A549 (cell line): Measurements from ENCODE around the gene MYBPHL. TPM values are rescaled to one million over a fixed set of nuclear protein-coding genes. Genes with fewer than 3 reads are reported as not detected.

Experiments
- ATAC-seq, 2 experiments: fragments of 200-7000 bp in 1 of 2; fragments of >200 bp in 1 of 2; cut with Nextera tagmentation in 1 of 2; cut with Tn5 transposase in 1 of 2; 3 replicates each; pipeline versions ENCODE4 v1.8.0 to v1.9.1; 2018 to 2020; ENCODE audit warnings: mild to moderate bottlenecking in 1 of 2, moderate library complexity in 1 of 2
- CTCF ChIA-PET: fragments of 300-600 bp; sonication (Branson Sonifier 250); formaldehyde crosslinking; extraction: SDS; loops from one replicate; lab custom pipeline; 2021; ENCODE audit warnings: antibody characterized with exemption, inconsistent platforms; lab: Yijun Ruan, JAX
- POLR2A ChIA-PET: fragments of 350-600 bp; formaldehyde crosslinking; extraction: SDS; loops from one replicate; lab custom pipeline; 2021; ENCODE audit warnings: antibody characterized with exemption, inconsistent platforms; lab: Yijun Ruan, JAX
- DNase-seq, 2 experiments: peaks; one replicate each; pipeline versions ENCODE4 v3.0.0 to v3.0.0-alpha.2; 2011 to 2016; ENCODE audit warnings: low read depth in 1 of 2, low spot score in 1 of 2
- FAIRE-seq: peaks from 2 replicates; lab custom pipeline; 2011; peaks lifted over from hg19 to GRCh38; lab: Jason Lieb, UNC
- H3K27ac ChIP-seq, 2 experiments: fragments of >200 bp; sonication (Bioruptor Twin); formaldehyde crosslinking; 3 replicates each; pipeline ENCODE4 v1.5.1; 2016 to 2017
- H3K4me1 ChIP-seq: fragments of >200 bp; sonication (Bioruptor Twin); formaldehyde crosslinking; 3 replicates; pipeline ENCODE4 v1.6.1; 2016
- H3K4me2 ChIP-seq: fragments of >200 bp; sonication (Bioruptor Twin); formaldehyde crosslinking; 3 replicates; pipeline ENCODE4 v1.6.1; 2016
- H3K4me3 ChIP-seq: fragments of >200 bp; sonication (Bioruptor Twin); formaldehyde crosslinking; 3 replicates; pipeline ENCODE4 v1.5.1; 2016
- H3K9me3 ChIP-seq: fragments of >200 bp; sonication (Bioruptor Twin); formaldehyde crosslinking; 3 replicates; pipeline ENCODE4 v1.6.1; 2016
- BHLHE40 ChIP-seq: IDR thresholded peaks from 2 replicates; pipeline ENCODE4 v1.6.1; 2012; ENCODE audit warnings: low read depth, low read length, inconsistent platforms
- CHD2 ChIP-seq: fragments of 150-350 bp; IDR thresholded peaks from 2 replicates; pipeline ENCODE4 v1.6.1; 2014; ENCODE audit warnings: low read length; ENCODE audit not compliant: partially characterized antibody
- EHF ChIP-seq: fragments of 250-450 bp; sonication (Bioruptor Pico); IDR thresholded peaks from 2 replicates; pipeline ENCODE4 v1.5.0; 2020; ENCODE audit warnings: mild to moderate bottlenecking
- EP300 ChIP-seq, 2 experiments: fragments of >200 bp; sonication (Bioruptor Twin); formaldehyde crosslinking; IDR thresholded peaks; 2 replicates in 1 of 2; 3 replicates in 1 of 2; pipeline ENCODE4 v1.6.1; 2016 to 2017
- FOXS1 ChIP-seq: fragments of 250-450 bp; sonication (Bioruptor Pico); IDR thresholded peaks from 2 replicates; pipeline ENCODE4 v1.5.0; 2020; ENCODE audit warnings: mild to moderate bottlenecking, moderate library complexity
- JUN ChIP-seq, 2 experiments: fragments of >200 bp; sonication (Bioruptor Twin); formaldehyde crosslinking; IDR thresholded peaks; 2 replicates in 1 of 2; 3 replicates in 1 of 2; pipeline ENCODE4 v1.6.1; 2016 to 2017
- JUNB ChIP-seq: fragments of >200 bp; sonication (Bioruptor Twin); formaldehyde crosslinking; IDR thresholded peaks from 2 replicates; pipeline ENCODE4 v1.6.1; 2016
- KDM1A ChIP-seq: fragments of 200-600 bp; sonication (generic); IDR thresholded peaks from 2 replicates; pipeline ENCODE4 v1.6.1; 2016; ENCODE audit warnings: low read depth, mild to moderate bottlenecking
- MAFK ChIP-seq: fragments of 450-650 bp; IDR thresholded peaks from 2 replicates; pipeline ENCODE4 v1.6.1; 2014; ENCODE audit not compliant: partially characterized antibody
- NPAS2 ChIP-seq: fragments of 250-450 bp; sonication (Bioruptor Pico); IDR thresholded peaks from 2 replicates; pipeline ENCODE4 v1.8.0; 2022; ENCODE audit warnings: mild to moderate bottlenecking, moderate library complexity, borderline replicate concordance
- NR3C1 ChIP-seq: fragments of >200 bp; sonication (Bioruptor Twin); formaldehyde crosslinking; IDR thresholded peaks from 3 replicates; pipeline ENCODE4 v1.6.1; 2017
- PHF8 ChIP-seq: fragments of 200-600 bp; sonication (generic); IDR thresholded peaks from 2 replicates; pipeline ENCODE4 v1.6.1; 2016; ENCODE audit warnings: low read depth, mild to moderate bottlenecking, antibody characterized with exemption, moderate library complexity, borderline replicate concordance
- POLR2AphosphoS2 ChIP-seq: conservative IDR thresholded peaks from 2 replicates; pipeline ENCODE4 v1.6.1; 2012; ENCODE audit warnings: low read length, improper control_type of control experiment, inconsistent platforms
- RFX5 ChIP-seq: fragments of 450-650 bp; IDR thresholded peaks from 2 replicates; pipeline ENCODE4 v1.7.1; 2014; ENCODE audit warnings: antibody characterized with exemption, mild to moderate bottlenecking, moderate library complexity
- SMC3 ChIP-seq: fragments of >200 bp; sonication (Bioruptor Twin); formaldehyde crosslinking; IDR thresholded peaks from 3 replicates; pipeline ENCODE4 v1.6.1; 2018; ENCODE audit warnings: inconsistent platforms
- TFCP2L1 ChIP-seq: fragments of 250-450 bp; sonication (Bioruptor Pico); IDR thresholded peaks from 2 replicates; pipeline ENCODE4 v1.5.0; 2021; ENCODE audit warnings: mild to moderate bottlenecking
- ZC3H11A ChIP-seq: fragments of 450-650 bp; IDR thresholded peaks from 2 replicates; pipeline ENCODE4 v1.6.1; 2014; ENCODE audit warnings: antibody characterized with exemption, mild to moderate bottlenecking
- ZNF302 ChIP-seq: fragments of 250-450 bp; sonication (Bioruptor Pico); IDR thresholded peaks from 2 replicates; pipeline ENCODE4 v1.9.0; 2021; ENCODE audit warnings: inconsistent platforms, mild to moderate bottlenecking, moderate library complexity
- WGBS: methylation state at CpG from one replicate; pipeline ENCODE4 v1.1.6; 2017; ENCODE audit errors: missing lambda C conversion rate; 5-methylcytosine and 5-hydroxymethylcytosine counted together
- polyA plus RNA-seq, 4 experiments: library from polyadenylated mRNA; depleted of rRNA in 3 of 4; stranded (reverse); fragments of >200 nt; fragmentation: RNase III in 1 of 4; extraction: RNeasy Plus Mini Kit Qiagen cat#74134 plus additional on column Dnase treatment in 1 of 4; gene quantifications; 2 replicates in 3 of 4; 3 replicates in 1 of 4; pipeline ENCODE4 v1.2.3, GENCODE V29; 2011 to 2017
- TF ChIP-seq, protein P1 (sequence below): fragments of >200 bp; sonication (Bioruptor Twin); formaldehyde crosslinking; IDR thresholded peaks from 3 replicates; pipeline ENCODE4 v1.6.1; 2016

The MYBPHL gene
- polyA plus RNA-seq, 2 of the 4 experiments (the other 2 are of a cell fraction), result not detected

DNA sequence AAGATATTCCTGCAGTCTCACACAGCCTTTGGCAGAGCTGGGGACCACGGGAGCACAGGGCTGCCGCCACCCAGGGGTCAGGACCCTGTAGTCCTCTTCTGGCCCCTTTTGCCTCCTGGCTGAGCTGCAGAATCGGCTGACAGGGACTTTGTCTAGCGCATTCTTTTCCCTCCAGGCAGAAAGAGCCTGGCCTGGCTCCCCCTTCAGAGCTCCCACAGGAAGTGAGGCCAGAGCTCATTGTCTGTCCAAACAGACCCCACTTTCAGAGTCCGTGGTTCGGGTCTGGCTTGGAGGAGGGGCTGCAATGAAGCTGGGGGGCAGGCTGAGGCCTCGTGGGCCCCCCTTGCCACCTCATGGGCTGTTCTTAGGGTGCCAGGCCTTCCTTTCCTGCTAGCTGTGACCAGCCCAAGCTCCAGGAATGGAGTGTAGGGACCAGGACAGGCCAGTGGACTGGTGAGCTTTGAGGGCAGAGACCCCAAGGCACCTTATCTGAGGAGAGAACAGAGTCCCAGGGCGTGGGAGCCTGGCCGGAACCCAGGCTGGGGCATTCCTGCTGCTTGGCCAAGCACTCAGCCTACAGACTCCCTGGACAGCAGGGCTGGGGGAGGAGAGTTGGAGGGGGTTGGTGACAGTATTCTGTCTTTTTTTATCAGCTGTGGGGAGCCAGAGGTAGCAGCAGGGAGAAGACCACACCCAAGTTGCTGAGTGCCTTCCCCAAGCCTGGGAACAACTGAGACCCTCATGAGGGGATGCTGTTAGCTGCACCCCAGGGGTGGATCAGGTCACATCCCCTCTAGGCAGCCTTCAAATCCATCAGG lies 52.8 kb downstream of the MYBPHL start:
- CTCF ChIA-PET, result interaction anchor here (0.6 to 4.6 kb wide), 11 partner anchors 10 to 279 kb away, joined by 3 to 29 read pairs (median 3); partner anchors contain the start of gene SORT1
- WGBS, result 62% methylated on average over 8 of the region's 9 CpGs
- FAIRE-seq (no peak), ATAC-seq (no peak), DNase-seq (no peak)
- Histone ChIP-seq H3K4me2 (peak overlapping the region; percentile 53), H3K27ac (peak overlapping the region in 1 of 2 experiments; percentile 69; a peak in 3 of 6 replicates), H3K4me3 (no peak overlapping the region), H3K4me1 (peaks cover 17% of the 10 kb centered on the region), H3K9me3 (no peaks in the 10 kb centered on the region)
- POLR2A ChIA-PET, result interaction anchor here (1.0 kb wide), 1 partner anchor 40 kb away, joined by 3 read pairs; the partner anchor contains the start of gene SARS1
- TF ChIP-seq JUN (IDR thresholded peaks at IDR 0.05), result no peak
- TF ChIP-seq POLR2AphosphoS2, result no peak
- TF ChIP-seq ZC3H11A, result no peak
- no peak for TF ChIP-seq RFX5
- TF ChIP-seq EHF (CRISPR knock-in tag), result no peak
- no peak for TF ChIP-seq BHLHE40
- TF ChIP-seq ZNF302 (CRISPR knock-in tag), result no peak

DNA sequence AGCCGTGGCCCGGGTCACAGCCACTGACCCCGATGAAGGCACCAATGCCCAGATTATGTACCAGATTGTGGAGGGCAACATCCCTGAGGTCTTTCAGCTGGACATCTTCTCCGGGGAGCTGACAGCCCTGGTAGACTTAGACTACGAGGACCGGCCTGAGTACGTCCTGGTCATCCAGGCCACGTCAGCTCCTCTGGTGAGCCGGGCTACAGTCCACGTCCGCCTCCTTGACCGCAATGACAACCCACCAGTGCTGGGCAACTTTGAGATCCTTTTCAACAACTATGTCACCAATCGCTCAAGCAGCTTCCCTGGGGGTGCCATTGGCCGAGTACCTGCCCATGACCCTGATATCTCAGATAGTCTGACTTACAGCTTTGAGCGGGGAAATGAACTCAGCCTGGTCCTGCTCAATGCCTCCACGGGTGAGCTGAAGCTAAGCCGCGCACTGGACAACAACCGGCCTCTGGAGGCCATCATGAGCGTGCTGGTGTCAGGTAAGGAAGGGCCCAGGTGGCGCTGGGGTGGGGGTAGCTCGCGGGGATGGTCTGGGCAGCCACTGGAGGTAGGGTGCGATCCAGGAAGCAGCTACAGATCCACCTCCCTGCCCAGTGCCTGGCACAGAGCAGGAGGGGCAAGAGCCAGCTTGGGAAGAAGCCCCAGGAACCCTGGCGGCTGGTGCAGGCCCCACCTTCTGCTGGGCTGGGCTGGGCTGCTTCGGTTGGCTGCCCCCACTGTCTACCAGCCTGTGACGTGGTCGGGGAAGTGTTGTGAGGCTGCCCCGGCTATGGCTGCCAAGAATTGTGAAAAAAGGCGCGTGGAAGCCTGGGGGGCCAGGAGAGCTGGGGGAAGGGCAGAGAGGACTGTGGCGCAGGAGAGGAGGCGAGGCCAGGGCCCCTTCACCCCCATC lies 53.7 kb downstream of the MYBPHL start:
- Histone ChIP-seq H3K4me2 (peak overlapping the region; percentile 53; the same call in 1 of the 3 replicates), H3K9me3 (no peaks in the 10 kb centered on the region), H3K27ac (peak overlapping the region in 1 of 2 experiments; percentile 69; a peak in 2 of 6 replicates)
- ChIA-PET POLR2A (interaction anchor here (1.0 kb wide), 1 partner anchor 40 kb away, joined by 3 read pairs; the partner anchor contains the start of gene SARS1), CTCF (interaction anchor here (0.7 to 4.6 kb wide), 7 partner anchors 10 to 279 kb away, joined by 3 to 29 read pairs (median 3); partner anchors contain the start of gene SORT1)
- no peak for FAIRE-seq
- TF ChIP-seq MAFK (no peak), EP300 (IDR thresholded peaks at IDR 0.05) (no peak), KDM1A (no peak), JUN (IDR thresholded peaks at IDR 0.05) (no peak), POLR2AphosphoS2 (no peak), SMC3 (no peak), ZNF302 (CRISPR knock-in tag) (no peak)
- TF ChIP-seq, protein P1, sequence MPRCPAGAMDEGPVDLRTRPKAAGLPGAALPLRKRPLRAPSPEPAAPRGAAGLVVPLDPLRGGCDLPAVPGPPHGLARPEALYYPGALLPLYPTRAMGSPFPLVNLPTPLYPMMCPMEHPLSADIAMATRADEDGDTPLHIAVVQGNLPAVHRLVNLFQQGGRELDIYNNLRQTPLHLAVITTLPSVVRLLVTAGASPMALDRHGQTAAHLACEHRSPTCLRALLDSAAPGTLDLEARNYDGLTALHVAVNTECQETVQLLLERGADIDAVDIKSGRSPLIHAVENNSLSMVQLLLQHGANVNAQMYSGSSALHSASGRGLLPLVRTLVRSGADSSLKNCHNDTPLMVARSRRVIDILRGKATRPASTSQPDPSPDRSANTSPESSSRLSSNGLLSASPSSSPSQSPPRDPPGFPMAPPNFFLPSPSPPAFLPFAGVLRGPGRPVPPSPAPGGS, result no peak
- TF ChIP-seq, all 56 proteins: peak for 0
- ATAC-seq, result no peak
- H3K4me1 ChIP-seq, result peaks cover 20% of the 10 kb centered on the region
- no peak overlapping the region for H3K4me3 ChIP-seq
- no peak for DNase-seq
- WGBS, result 90% methylated on average over 33 of the region's 33 CpGs

DNA sequence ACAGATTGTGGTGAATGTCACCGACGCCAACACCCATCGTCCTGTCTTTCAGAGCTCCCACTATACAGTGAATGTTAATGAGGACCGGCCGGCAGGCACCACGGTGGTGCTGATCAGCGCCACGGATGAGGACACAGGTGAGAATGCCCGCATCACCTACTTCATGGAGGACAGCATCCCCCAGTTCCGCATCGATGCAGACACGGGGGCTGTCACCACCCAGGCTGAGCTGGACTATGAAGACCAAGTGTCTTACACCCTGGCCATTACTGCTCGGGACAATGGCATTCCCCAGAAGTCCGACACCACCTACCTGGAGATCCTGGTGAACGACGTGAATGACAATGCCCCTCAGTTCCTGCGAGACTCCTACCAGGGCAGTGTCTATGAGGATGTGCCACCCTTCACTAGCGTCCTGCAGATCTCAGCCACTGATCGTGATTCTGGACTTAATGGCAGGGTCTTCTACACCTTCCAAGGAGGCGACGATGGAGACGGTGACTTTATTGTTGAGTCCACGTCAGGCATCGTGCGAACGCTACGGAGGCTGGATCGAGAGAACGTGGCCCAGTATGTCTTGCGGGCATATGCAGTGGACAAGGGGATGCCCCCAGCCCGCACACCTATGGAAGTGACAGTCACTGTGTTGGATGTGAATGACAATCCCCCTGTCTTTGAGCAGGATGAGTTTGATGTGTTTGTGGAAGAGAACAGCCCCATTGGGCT lies 54.5 kb downstream of the MYBPHL start:
- TF ChIP-seq BHLHE40 (no peak), TFCP2L1 (CRISPR knock-in tag) (no peak), FOXS1 (no peak), JUNB (no peak), NPAS2 (no peak), CHD2 (no peak), ZC3H11A (no peak), NR3C1 (no peak), PHF8 (no peak)
- TF ChIP-seq, all 56 proteins: peak for 0
- CTCF ChIA-PET, result interaction anchor here (0.6 to 4.6 kb wide), 5 partner anchors 8 to 238 kb away, joined by 3 to 29 read pairs (median 3); partner anchors contain the start of gene SORT1
- no peak overlapping the region for H3K4me3 ChIP-seq
- 94% methylated on average over 16 of the region's 31 CpGs for WGBS
- no peaks in the 10 kb centered on the region for H3K9me3 ChIP-seq
- no peak for ATAC-seq
- no peak overlapping the region for H3K27ac ChIP-seq
- DNase-seq, result no peak
- H3K4me1 ChIP-seq, result peaks cover 20% of the 10 kb centered on the region
- H3K4me2 ChIP-seq, result no peak overlapping the region
- POLR2A ChIA-PET, result no interaction called here
- FAIRE-seq, result no peak
